ENCODE results near the gene CMBL. TPM values are rescaled to one million over a fixed set of nuclear protein-coding genes. Genes with fewer than 3 reads are reported as not detected.

The CMBL gene
- total and polyA plus RNA-seq, 2 donors, result 1.9 to 8.1 TPM

DNA sequence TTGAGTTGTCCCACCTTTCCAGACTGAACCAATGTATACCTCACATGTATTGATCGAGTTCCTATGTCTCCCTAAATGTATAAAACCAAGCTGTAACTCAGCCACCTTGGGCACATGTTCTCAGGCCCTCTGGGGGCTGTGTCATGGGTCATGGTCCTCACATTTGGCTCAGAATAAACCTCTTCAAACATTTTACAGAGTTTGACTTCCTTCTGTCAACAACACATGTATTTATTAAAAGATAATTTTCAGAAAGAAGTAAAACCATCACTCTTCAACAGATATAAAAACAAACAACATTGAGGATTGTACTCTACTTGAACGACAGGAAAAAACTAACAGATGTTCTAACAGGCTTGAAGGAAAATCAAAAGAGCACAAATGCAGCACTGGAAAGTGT is 4.5 kb downstream of the CMBL start:
- no peak for DNase-seq (ENCODE audit: low read depth in 6 of 9, low spot score in 9 of 9)
- Histone ChIP-seq H3K36me3 (ENCODE audit: control insufficient read depth in 2 of 2, insufficient read depth in 2 of 2, low read length in 1 of 2) (no peaks in the 10 kb centered on the region), H3K9me3 (ENCODE audit: control insufficient read depth in 2 of 2, insufficient read depth in 1 of 2, low read length in 1 of 2) (no peaks in the 10 kb centered on the region), H3K4me3 (ENCODE audit: low read length in 2 of 2) (no peak overlapping the region), H3K4me1 (ENCODE audit: control insufficient read depth in 2 of 2, insufficient read depth in 2 of 2, low read length in 2 of 2) (no peaks in the 10 kb centered on the region), H3K27me3 (ENCODE audit: control insufficient read depth in 2 of 2, insufficient read depth in 1 of 2, low read length in 1 of 2) (peaks cover 7 to 17% of the 10 kb centered on the region in 2 donors), H3K27ac (ENCODE audit: low read depth in 1 of 2, low read length in 1 of 2) (no peak overlapping the region)
- 86% methylated on average over 2 of the region's 2 CpGs for WGBS

DNA sequence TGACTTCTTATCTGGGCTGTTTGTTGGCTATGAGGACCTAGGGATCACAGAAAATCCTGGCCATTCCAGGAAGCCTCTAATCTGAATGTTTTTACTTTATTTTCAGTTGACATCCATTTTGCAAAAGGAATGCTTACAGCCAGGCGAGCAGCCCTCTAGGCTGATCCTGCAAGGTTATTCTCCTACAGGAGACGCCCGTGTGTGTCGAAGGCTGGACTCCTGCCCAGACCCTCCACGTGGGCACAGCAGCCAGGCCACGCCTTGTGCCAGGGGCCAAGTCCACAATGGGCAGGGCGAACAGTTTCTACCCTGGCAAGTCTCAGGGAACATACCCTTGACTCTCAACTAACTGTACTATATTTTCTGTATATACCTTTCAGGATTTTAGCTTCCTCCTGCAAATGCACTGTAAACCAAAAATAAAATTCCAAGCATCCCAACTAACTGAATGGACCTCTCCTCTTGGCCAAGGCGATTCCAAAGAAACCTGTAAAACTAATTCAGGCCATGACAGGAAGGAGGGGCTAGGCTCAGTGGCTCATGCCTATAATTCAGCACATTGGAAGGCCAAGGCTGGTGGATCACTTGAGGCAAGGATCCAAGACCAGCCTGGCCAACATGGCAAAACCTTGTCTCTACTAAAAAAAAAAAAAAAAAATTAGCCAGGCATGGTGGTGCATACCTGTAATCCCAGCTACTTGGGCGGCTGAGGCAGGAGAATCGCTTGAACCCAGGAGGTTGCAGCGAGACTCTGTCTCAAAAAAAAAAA is 5.7 kb downstream of the CMBL start:
- H3K27ac ChIP-seq (ENCODE audit: low read depth in 1 of 2, low read length in 1 of 2), result no peak overlapping the region
- DNase-seq (ENCODE audit: low read depth in 6 of 9, low spot score in 9 of 9), result no peak
- no peaks in the 10 kb centered on the region for H3K4me1 ChIP-seq (ENCODE audit: control insufficient read depth in 2 of 2, insufficient read depth in 2 of 2, low read length in 2 of 2)
- H3K9me3 ChIP-seq (ENCODE audit: control insufficient read depth in 2 of 2, insufficient read depth in 1 of 2, low read length in 1 of 2), result no peaks in the 10 kb centered on the region
- no peak overlapping the region for H3K4me3 ChIP-seq (ENCODE audit: low read length in 2 of 2)
- H3K36me3 ChIP-seq (ENCODE audit: control insufficient read depth in 2 of 2, insufficient read depth in 2 of 2, low read length in 1 of 2), result no peaks in the 10 kb centered on the region
- WGBS, result 94% methylated on average over 11 of the region's 11 CpGs
- peaks cover 7 to 10% of the 10 kb centered on the region in 2 donors for H3K27me3 ChIP-seq (ENCODE audit: control insufficient read depth in 2 of 2, insufficient read depth in 1 of 2, low read length in 1 of 2)

DNA sequence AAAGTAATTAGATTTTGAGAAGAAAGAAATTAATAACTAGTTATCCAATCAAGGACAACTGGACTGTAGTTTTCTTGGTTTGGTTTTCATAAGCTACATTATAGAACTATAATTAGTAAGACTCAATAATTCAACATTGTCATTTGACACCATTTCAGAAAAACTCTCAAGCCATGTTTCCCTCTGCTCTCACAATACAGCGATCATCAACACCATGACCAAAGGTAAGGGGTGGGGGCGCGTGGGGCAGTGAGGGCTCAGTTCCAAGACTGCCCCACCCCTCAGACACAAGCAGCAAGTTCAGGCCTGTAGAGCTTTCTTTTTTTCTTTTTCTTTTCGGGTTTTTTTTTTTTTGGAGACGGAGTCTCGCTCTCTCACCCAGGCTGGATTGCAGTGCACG is 6.4 kb downstream of the CMBL start:
- peaks cover 0 to 2% of the 10 kb centered on the region in 2 donors for H3K27me3 ChIP-seq (ENCODE audit: control insufficient read depth in 2 of 2, insufficient read depth in 1 of 2, low read length in 1 of 2)
- H3K27ac ChIP-seq (ENCODE audit: low read depth in 1 of 2, low read length in 1 of 2), result no peak overlapping the region
- DNase-seq (ENCODE audit: low read depth in 6 of 9, low spot score in 9 of 9), result no peak
- no peaks in the 10 kb centered on the region for H3K4me1 ChIP-seq (ENCODE audit: control insufficient read depth in 2 of 2, insufficient read depth in 2 of 2, low read length in 2 of 2)
- no peaks in the 10 kb centered on the region for H3K36me3 ChIP-seq (ENCODE audit: control insufficient read depth in 2 of 2, insufficient read depth in 2 of 2, low read length in 1 of 2)
- no peak overlapping the region for H3K4me3 ChIP-seq (ENCODE audit: low read length in 2 of 2)
- H3K9me3 ChIP-seq (ENCODE audit: control insufficient read depth in 2 of 2, insufficient read depth in 1 of 2, low read length in 1 of 2), result no peaks in the 10 kb centered on the region
- 85% methylated on average over 7 of the region's 7 CpGs for WGBS

DNA sequence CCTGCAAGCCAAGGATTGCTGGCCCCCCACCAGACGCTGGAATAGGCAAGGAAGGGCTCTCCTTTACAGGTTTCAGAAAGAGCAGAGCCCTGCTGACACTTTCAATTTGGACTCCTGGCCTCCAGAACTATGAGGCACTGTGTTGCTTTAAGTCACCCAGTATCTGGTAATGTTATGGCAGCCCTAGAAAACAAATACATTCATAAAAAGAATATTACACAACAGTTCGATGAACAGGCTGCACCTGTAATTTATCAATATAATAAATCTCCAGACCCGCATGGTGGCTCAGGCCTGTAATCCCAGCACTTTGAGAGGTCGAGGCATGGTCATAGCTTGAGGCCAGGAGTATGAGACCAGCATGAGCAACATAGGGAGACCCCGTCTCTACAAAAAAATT is 7.5 kb downstream of the CMBL start:
- H3K27me3 ChIP-seq (ENCODE audit: control insufficient read depth in 2 of 2, insufficient read depth in 1 of 2, low read length in 1 of 2), result no peaks in the 10 kb centered on the region
- 96% methylated on average over 5 of the region's 5 CpGs for WGBS
- no peaks in the 10 kb centered on the region for H3K9me3 ChIP-seq (ENCODE audit: control insufficient read depth in 2 of 2, insufficient read depth in 1 of 2, low read length in 1 of 2)
- no peaks in the 10 kb centered on the region for H3K4me1 ChIP-seq (ENCODE audit: control insufficient read depth in 2 of 2, insufficient read depth in 2 of 2, low read length in 2 of 2)
- DNase-seq (ENCODE audit: low read depth in 6 of 9, low spot score in 9 of 9), result no peak
- H3K36me3 ChIP-seq (ENCODE audit: control insufficient read depth in 2 of 2, insufficient read depth in 2 of 2, low read length in 1 of 2), result no peaks in the 10 kb centered on the region
- H3K4me3 ChIP-seq (ENCODE audit: low read length in 2 of 2), result no peak overlapping the region
- no peak overlapping the region for H3K27ac ChIP-seq (ENCODE audit: low read depth in 1 of 2, low read length in 1 of 2)

DNA sequence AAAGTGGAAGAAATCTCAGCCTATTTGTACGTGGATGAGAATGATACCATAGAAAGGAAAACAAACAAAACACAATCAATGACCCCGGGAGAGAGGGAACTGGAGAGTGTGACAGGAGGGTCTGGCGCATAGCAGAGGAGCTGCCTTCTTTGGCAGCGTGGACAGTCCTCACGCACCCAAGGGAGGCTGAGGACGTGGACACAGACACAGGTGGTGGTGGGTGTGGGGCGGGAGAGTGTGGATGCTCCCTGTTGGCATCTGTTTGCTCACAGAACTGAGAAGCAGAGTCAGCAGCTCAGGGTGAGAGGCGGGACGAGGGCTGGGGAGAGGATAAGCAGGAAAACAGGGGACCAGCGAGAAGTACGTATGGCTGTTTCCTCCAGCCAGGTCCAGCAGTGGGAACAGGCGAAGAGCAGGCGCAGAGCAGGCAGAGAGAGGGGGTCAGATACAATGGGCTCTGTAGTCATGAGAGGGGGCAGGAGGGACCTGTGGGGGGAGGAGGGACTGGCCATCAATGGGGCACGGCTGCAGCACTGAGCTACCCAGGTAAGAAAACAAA is 10.0 kb downstream of the CMBL start:
- Histone ChIP-seq H3K27ac (ENCODE audit: low read depth in 1 of 2, low read length in 1 of 2) (no peak overlapping the region), H3K4me3 (ENCODE audit: low read length in 2 of 2) (no peak overlapping the region), H3K9me3 (ENCODE audit: control insufficient read depth in 2 of 2, insufficient read depth in 1 of 2, low read length in 1 of 2) (no peaks in the 10 kb centered on the region), H3K36me3 (ENCODE audit: control insufficient read depth in 2 of 2, insufficient read depth in 2 of 2, low read length in 1 of 2) (no peaks in the 10 kb centered on the region), H3K4me1 (ENCODE audit: control insufficient read depth in 2 of 2, insufficient read depth in 2 of 2, low read length in 2 of 2) (no peaks in the 10 kb centered on the region), H3K27me3 (ENCODE audit: control insufficient read depth in 2 of 2, insufficient read depth in 1 of 2, low read length in 1 of 2) (no peaks in the 10 kb centered on the region)
- 95% methylated on average over 14 of the region's 14 CpGs for WGBS
- DNase-seq (ENCODE audit: low read depth in 6 of 9, low spot score in 9 of 9), result no peak

DNA sequence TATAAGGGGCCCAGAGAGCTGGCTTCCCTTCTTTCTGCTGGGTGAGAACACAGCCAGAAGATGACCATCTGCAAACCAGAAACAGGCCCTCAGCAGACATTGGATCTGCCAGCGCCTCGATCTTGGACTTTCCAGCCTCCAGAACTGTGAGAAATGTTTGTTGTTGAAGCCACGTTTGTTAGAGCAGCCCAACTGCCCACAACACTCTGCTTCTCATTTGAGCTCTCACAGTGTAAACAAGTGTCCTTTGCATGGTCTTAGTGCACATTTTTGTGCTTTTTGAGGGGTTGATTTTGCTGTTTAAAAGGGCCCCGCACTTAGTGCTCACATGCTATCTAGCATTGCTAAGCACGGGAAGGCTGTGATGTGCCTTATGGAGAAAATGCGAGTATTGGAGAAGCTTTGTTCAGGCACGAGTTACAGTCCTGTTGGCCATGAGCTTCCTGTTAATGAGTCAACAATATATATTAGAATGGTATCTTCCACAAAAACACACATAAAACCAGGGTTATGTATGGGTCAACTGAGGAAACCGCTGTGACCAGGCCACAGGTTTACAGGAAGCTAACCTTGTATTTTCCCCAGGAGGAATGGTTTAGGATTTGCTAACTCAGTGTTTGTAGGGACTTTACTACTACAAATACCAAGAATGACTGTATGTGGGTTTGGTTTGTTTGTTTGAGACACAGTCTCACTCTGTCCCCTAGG is 11.9 kb downstream of the CMBL start:
- no peaks in the 10 kb centered on the region for H3K27me3 ChIP-seq (ENCODE audit: control insufficient read depth in 2 of 2, insufficient read depth in 1 of 2, low read length in 1 of 2)
- no peaks in the 10 kb centered on the region for H3K36me3 ChIP-seq (ENCODE audit: control insufficient read depth in 2 of 2, insufficient read depth in 2 of 2, low read length in 1 of 2)
- no peaks in the 10 kb centered on the region for H3K4me1 ChIP-seq (ENCODE audit: control insufficient read depth in 2 of 2, insufficient read depth in 2 of 2, low read length in 2 of 2)
- DNase-seq (ENCODE audit: low read depth in 6 of 9, low spot score in 9 of 9), result no peak
- no peak overlapping the region for H3K27ac ChIP-seq (ENCODE audit: low read depth in 1 of 2, low read length in 1 of 2)
- no peaks in the 10 kb centered on the region for H3K9me3 ChIP-seq (ENCODE audit: control insufficient read depth in 2 of 2, insufficient read depth in 1 of 2, low read length in 1 of 2)
- 97% methylated on average over 8 of the region's 8 CpGs for WGBS
- H3K4me3 ChIP-seq (ENCODE audit: low read length in 2 of 2), result no peak overlapping the region

DNA sequence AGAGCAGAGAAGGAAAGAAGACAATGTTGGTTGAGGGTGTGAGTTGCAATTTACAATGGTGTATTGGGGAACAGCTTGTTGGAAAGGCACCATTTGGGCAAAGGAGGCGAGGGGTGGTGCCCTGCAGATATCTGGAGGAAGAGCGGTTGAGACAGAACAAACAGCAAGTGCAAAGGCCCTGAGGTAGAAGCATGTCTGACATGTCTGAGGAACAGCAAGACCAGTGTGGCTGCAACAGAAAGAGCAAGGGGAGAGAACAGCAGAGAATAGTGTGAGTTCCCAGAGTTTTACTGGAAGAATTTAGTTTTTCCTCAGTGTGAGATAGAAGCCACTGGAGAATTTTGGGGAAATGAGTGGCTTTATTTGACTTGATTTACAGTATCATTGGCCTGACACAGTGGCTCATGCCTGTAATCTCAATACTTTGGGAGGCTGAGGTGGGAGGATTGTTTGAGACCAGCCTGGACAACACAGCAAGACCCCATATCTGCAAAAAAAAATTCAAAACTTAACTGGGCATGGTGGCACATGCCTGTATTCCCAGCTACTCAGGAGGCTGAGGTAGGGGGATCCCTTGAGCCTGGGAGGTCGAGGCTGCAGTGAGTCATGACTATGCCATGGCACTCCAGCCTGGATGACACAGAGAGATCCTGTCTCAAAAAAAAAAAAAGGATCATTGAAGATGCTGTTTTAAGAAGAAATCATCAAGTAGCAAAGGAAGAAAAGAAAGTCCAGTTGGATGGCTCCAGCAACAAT is 13.6 kb downstream of the CMBL start:
- no peaks in the 10 kb centered on the region for H3K4me1 ChIP-seq (ENCODE audit: control insufficient read depth in 2 of 2, insufficient read depth in 2 of 2, low read length in 2 of 2)
- no peaks in the 10 kb centered on the region for H3K27me3 ChIP-seq (ENCODE audit: control insufficient read depth in 2 of 2, insufficient read depth in 1 of 2, low read length in 1 of 2)
- WGBS, result 89% methylated on average over 3 of the region's 3 CpGs
- no peaks in the 10 kb centered on the region for H3K36me3 ChIP-seq (ENCODE audit: control insufficient read depth in 2 of 2, insufficient read depth in 2 of 2, low read length in 1 of 2)
- no peak overlapping the region for H3K27ac ChIP-seq (ENCODE audit: low read depth in 1 of 2, low read length in 1 of 2)
- no peak for DNase-seq (ENCODE audit: low read depth in 6 of 9, low spot score in 9 of 9)
- H3K4me3 ChIP-seq (ENCODE audit: low read length in 2 of 2), result no peak overlapping the region
- no peaks in the 10 kb centered on the region for H3K9me3 ChIP-seq (ENCODE audit: control insufficient read depth in 2 of 2, insufficient read depth in 1 of 2, low read length in 1 of 2)

DNA sequence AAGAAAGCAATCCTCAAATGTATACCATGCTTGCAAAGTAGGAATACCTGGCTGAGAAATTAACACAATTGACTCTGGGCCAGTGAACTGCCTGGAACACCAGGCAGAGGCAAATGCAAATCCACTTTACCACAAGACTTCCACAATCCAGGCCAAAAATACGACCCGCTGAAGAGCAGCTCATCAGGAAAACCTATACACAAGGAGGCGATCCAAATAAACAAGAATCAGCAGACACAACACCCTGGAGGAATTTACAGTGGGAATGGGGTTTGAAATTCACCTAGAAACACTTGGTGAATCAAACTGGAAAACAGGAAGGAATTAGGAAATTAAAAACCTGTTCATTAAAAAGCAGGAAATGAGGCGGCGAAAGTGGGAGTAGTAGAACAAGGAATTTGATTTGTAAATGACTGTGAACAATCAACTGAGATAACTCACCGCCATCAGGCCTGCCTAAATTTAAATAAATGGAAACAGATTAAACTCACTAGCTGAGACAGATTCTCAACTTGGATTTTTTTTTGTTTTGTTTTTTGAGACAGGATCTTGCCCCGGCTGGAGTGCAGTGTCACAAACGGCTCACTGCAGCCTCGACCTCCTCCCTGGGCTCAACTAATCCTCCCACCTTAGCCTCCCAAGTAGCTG is 15.9 kb downstream of the CMBL start:
- H3K4me1 ChIP-seq (ENCODE audit: control insufficient read depth in 2 of 2, insufficient read depth in 2 of 2, low read length in 2 of 2), result peaks cover 3 to 4% of the 10 kb centered on the region in 2 donors
- 96% methylated on average over 9 of the region's 9 CpGs for WGBS
- H3K27me3 ChIP-seq (ENCODE audit: control insufficient read depth in 2 of 2, insufficient read depth in 1 of 2, low read length in 1 of 2), result no peaks in the 10 kb centered on the region
- no peak for DNase-seq (ENCODE audit: low read depth in 6 of 9, low spot score in 9 of 9)
- H3K36me3 ChIP-seq (ENCODE audit: control insufficient read depth in 2 of 2, insufficient read depth in 2 of 2, low read length in 1 of 2), result no peaks in the 10 kb centered on the region
- H3K4me3 ChIP-seq (ENCODE audit: low read length in 2 of 2), result no peak overlapping the region
- H3K9me3 ChIP-seq (ENCODE audit: control insufficient read depth in 2 of 2, insufficient read depth in 1 of 2, low read length in 1 of 2), result no peaks in the 10 kb centered on the region
- no peak overlapping the region for H3K27ac ChIP-seq (ENCODE audit: low read depth in 1 of 2, low read length in 1 of 2)

All from thymus (tissue), 11 donors.